Common myeloid progenitor, CD34-positive (primary cell): Measurements from ENCODE around the gene FOXA1.
A peak's percentile ranks its signal among the peaks of the same experiment; 100 is the strongest.

Source experiments
- CTCF ChIA-PET: fragments of 350-600 bp; sonication (Branson Sonifier 250); formaldehyde crosslinking; loops from one replicate; lab custom pipeline; 2021; ENCODE audit warnings: antibody characterized with exemption; lab: Charles Lee
- POLR2A ChIA-PET: fragments of 350-600 bp; sonication (Branson Sonifier 250); formaldehyde crosslinking; loops from one replicate; lab custom pipeline; 2021; ENCODE audit warnings: antibody characterized with exemption; lab: Charles Lee
- DNase-seq, 3 donors: peaks; one replicate each; pipeline versions ENCODE4 v3.0.0 to v3.0.0-alpha.2; 2013
- H3K27ac ChIP-seq, 2 experiments: 1 replicate in 1 of 2; 2 replicates in 1 of 2; pipeline ENCODE4 v1.7.0; 2013; ENCODE audit warnings: inconsistent platforms in 2 of 2, low read length in 2 of 2, mild to moderate bottlenecking in 2 of 2, low read depth in 1 of 2, moderate library complexity in 1 of 2; ENCODE audit not compliant: severe bottlenecking in 2 of 2, insufficient read depth in 1 of 2, poor library complexity in 1 of 2
- H3K27me3 ChIP-seq, 5 experiments: replicated peaks in 2 of 5; 1 replicate in 3 of 5; 2 replicates in 2 of 5; pipeline versions ENCODE4 v1.6.1 to v1.7.0; 2013; ENCODE audit warnings: low read length in 4 of 5, mild to moderate bottlenecking in 2 of 5, moderate library complexity in 2 of 5, inconsistent platforms in 1 of 5; ENCODE audit not compliant: insufficient read depth in 5 of 5, control insufficient read depth in 4 of 5
- H3K36me3 ChIP-seq, 4 experiments: 1 replicate in 2 of 4; 2 replicates in 2 of 4; pipeline versions ENCODE4 v1.6.1 to v1.7.0; 2013; ENCODE audit warnings: low read length in 3 of 4, control low read depth in 1 of 4, mild to moderate bottlenecking in 1 of 4; ENCODE audit not compliant: control insufficient read depth in 4 of 4, insufficient read depth in 4 of 4
- H3K4me1 ChIP-seq, 4 experiments: 1 replicate in 3 of 4; 2 replicates in 1 of 4; pipeline versions ENCODE4 v1.6.1 to v1.7.1; 2013; ENCODE audit warnings: low read length in 3 of 4, mild to moderate bottlenecking in 3 of 4, control low read depth in 1 of 4, inconsistent platforms in 1 of 4, moderate library complexity in 1 of 4; ENCODE audit not compliant: control insufficient read depth in 4 of 4, insufficient read depth in 4 of 4; ENCODE audit errors: control extremely low read depth in 1 of 4
- H3K4me3 ChIP-seq, 7 experiments: 1 replicate in 4 of 7; 2 replicates in 3 of 7; pipeline versions ENCODE4 v1.5.1 to v1.7.0; 2013; ENCODE audit warnings: mild to moderate bottlenecking in 7 of 7, low read length in 6 of 7, moderate library complexity in 6 of 7, inconsistent platforms in 2 of 7, low read depth in 2 of 7, control low read depth in 1 of 7; ENCODE audit not compliant: insufficient read depth in 4 of 7, control insufficient read depth in 1 of 7; ENCODE audit errors: extremely low read depth in 1 of 7
- H3K9me3 ChIP-seq, 5 experiments: 1 replicate in 4 of 5; 2 replicates in 1 of 5; pipeline versions ENCODE4 v1.6.1 to v1.7.1; 2013; ENCODE audit warnings: low read length in 4 of 5, mild to moderate bottlenecking in 2 of 5, inconsistent platforms in 1 of 5, low read depth in 1 of 5, moderate library complexity in 1 of 5; ENCODE audit not compliant: control insufficient read depth in 4 of 5, insufficient read depth in 2 of 5; ENCODE audit errors: control extremely low read depth in 1 of 5
- WGBS: methylation state at CpG from one replicate; pipeline ENCODE4 v1.1.5; 2013; ENCODE audit not compliant: insufficient coverage; 5-methylcytosine and 5-hydroxymethylcytosine counted together

FOXA1 gene

GRCh38 chr14:37586797-37587130, 8.3 kb downstream of the FOXA1 start:
- POLR2A ChIA-PET: no interaction called here

GRCh38 chr14:37585971-37586796, 8.9 kb downstream of the FOXA1 start:
- Histone ChIP-seq H3K4me1 (peaks cover 0 to 16% (median 3%) of the 10 kb centered on the region in 4 experiments), H3K27me3 (peaks cover 23 to 96% (median 56%) of the 10 kb centered on the region in 5 experiments), H3K4me3 (no peak overlapping the region), H3K9me3 (peaks cover 0 to 5% (median 2%) of the 10 kb centered on the region in 5 experiments), H3K27ac (no peak overlapping the region), H3K36me3 (no peaks in the 10 kb centered on the region)
- peak in 1 of 3 donors; percentile 26 for DNase-seq
- CTCF ChIA-PET: interaction anchor here (1.3 to 1.5 kb wide), 2 partner anchors 7 to 16 kb away, joined by 3 to 4 read pairs; no protein-coding TSS in a partner anchor
- WGBS: 15% methylated on average over 6 of the region's 10 CpGs
- POLR2A ChIA-PET: no interaction called here

More at GRCh38 chr14:37586797-37587130, 8.3 kb downstream of the FOXA1 start:
- H3K36me3 ChIP-seq: no peaks in the 10 kb centered on the region
- H3K9me3 ChIP-seq: peaks cover 0 to 5% (median 2%) of the 10 kb centered on the region in 5 experiments
- WGBS: no CpG with 5 or more reads among the region's 1 CpG
- H3K27ac ChIP-seq: no peak overlapping the region
- H3K4me3 ChIP-seq: no peak overlapping the region
- peaks cover 20 to 97% (median 58%) of the 10 kb centered on the region in 5 experiments for H3K27me3 ChIP-seq
- no peak for DNase-seq
- H3K4me1 ChIP-seq: peaks cover 0 to 16% (median 3%) of the 10 kb centered on the region in 4 experiments
- CTCF ChIA-PET: interaction anchor here (0.9 kb wide), 1 partner anchor 14 kb away, joined by 3 read pairs; no protein-coding TSS in a partner anchor

GRCh38 chr14:37585101-37585511, 9.9 kb downstream of the FOXA1 start:
- peak in 1 of 3 donors; percentile 5 for DNase-seq
- H3K27me3 ChIP-seq: peaks cover 23 to 96% (median 50%) of the 10 kb centered on the region in 5 experiments
- POLR2A ChIA-PET: no interaction called here
- CTCF ChIA-PET: interaction anchor here (1.3 to 1.5 kb wide), 2 partner anchors 8 to 15 kb away, joined by 3 to 4 read pairs; no protein-coding TSS in a partner anchor
- H3K4me3 ChIP-seq: no peak overlapping the region
- H3K27ac ChIP-seq: no peak overlapping the region
- H3K4me1 ChIP-seq: peaks cover 0 to 16% (median 3%) of the 10 kb centered on the region in 4 experiments
- H3K9me3 ChIP-seq: peaks cover 0 to 5% (median 2%) of the 10 kb centered on the region in 5 experiments
- WGBS: 14% methylated on average over 17 of the region's 23 CpGs
- no peaks in the 10 kb centered on the region for H3K36me3 ChIP-seq

GRCh38 chr14:37584211-37585100, 10.6 kb downstream of the FOXA1 start:
- DNase-seq: peak in 1 of 3 donors; percentile 17
- no peak overlapping the region for H3K4me3 ChIP-seq
- ChIA-PET CTCF (interaction anchor here (1.3 to 1.5 kb wide), 2 partner anchors 9 to 14 kb away, joined by 3 to 4 read pairs; no protein-coding TSS in a partner anchor), POLR2A (no interaction called here)
- H3K9me3 ChIP-seq: peaks cover 0 to 5% (median 2%) of the 10 kb centered on the region in 5 experiments
- H3K27me3 ChIP-seq: peaks cover 22 to 96% (median 49%) of the 10 kb centered on the region in 5 experiments
- no peaks in the 10 kb centered on the region for H3K36me3 ChIP-seq
- no peak overlapping the region for H3K27ac ChIP-seq
- H3K4me1 ChIP-seq: peaks cover 0 to 16% (median 3%) of the 10 kb centered on the region in 4 experiments
- WGBS: 6% methylated on average over 60 of the region's 62 CpGs

- peak overlapping the region in 1 of 7 experiments; percentile 1 for H3K4me3 ChIP-seq
- H3K27me3 ChIP-seq: peaks cover 19 to 94% (median 48%) of the 10 kb centered on the region in 5 experiments
- POLR2A ChIA-PET: no interaction called here
- no peaks in the 10 kb centered on the region for H3K36me3 ChIP-seq
- CTCF ChIA-PET: no interaction called here
- H3K27ac ChIP-seq: no peak overlapping the region
- H3K4me1 ChIP-seq: peaks cover 0 to 16% (median 3%) of the 10 kb centered on the region in 4 experiments
- peak in 1 of 3 donors; percentile 3 for DNase-seq
- peaks cover 0 to 2% (median 0%) of the 10 kb centered on the region in 5 experiments for H3K9me3 ChIP-seq
- 3% methylated on average over 55 of the region's 67 CpGs for WGBS
These were observed 11.5 kb downstream of the FOXA1 start for GRCh38 chr14:37583358-37584210.

- POLR2A ChIA-PET: no interaction called here
- Histone ChIP-seq H3K4me3 (no peak overlapping the region), H3K27me3 (peaks cover 7 to 88% (median 46%) of the 10 kb centered on the region in 5 experiments), H3K36me3 (no peaks in the 10 kb centered on the region), H3K9me3 (no peaks in the 10 kb centered on the region), H3K27ac (no peak overlapping the region), H3K4me1 (peaks cover 0 to 12% (median 2%) of the 10 kb centered on the region in 4 experiments)
- 78% methylated on average over 1 of the region's 2 CpGs for WGBS
- no peak for DNase-seq
- CTCF ChIA-PET: no interaction called here
These were observed 14.9 kb downstream of the FOXA1 start for GRCh38 chr14:37580146-37580545.
